HG03175 (cell line): ENCODE results near the gene SYMPK.
"Not testable (repeated sequence)": the region's sequence is repeated elsewhere in the genome, so short reads cannot be mapped to it uniquely, and the experiment has no call there.

Experiments used
- ATAC-seq: cut with Tn5 transposase; IDR thresholded peaks from one replicate; pipeline ENCODE4 v1.9.1; 2021; ENCODE audit warnings: mild to moderate bottlenecking, moderate library complexity; ENCODE audit not compliant: unreplicated experiment

SYMPK gene

DNA sequence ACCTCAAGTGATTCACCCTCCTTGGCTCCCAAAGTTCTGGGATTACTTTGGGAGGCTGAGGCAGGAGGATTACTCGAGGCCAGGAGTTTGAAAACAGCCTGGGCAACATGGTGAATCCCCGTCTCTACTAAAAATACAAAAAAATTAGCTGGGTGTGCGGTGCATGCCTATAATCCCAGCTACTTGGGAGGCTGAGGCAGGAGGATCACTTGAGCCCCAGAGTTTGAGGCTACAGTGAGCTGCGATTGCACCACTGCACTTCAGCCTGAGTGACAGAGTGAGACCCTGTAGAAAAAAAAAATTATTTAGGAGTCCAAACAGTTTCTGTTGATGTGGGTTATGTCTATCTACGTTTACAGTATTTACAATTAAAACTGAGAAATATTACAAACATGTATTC is 7.9 kb upstream of the SYMPK start:
- no peak for ATAC-seq

- not testable (repeated sequence) for ATAC-seq
These were observed 4.3 kb upstream of the SYMPK start for GRCh38 chr19:45867241-45867640.

GRCh38 chr19:45866400-45867176 is 3.6 kb upstream of the SYMPK start:
- ATAC-seq, result no peak

GRCh38 chr19:45865269-45865948 is 2.5 kb upstream of the SYMPK start:
- ATAC-seq, result no peak

GRCh38 chr19:45864629-45865082 is 1.7 kb upstream of the SYMPK start:
- ATAC-seq, result no peak

DNA sequence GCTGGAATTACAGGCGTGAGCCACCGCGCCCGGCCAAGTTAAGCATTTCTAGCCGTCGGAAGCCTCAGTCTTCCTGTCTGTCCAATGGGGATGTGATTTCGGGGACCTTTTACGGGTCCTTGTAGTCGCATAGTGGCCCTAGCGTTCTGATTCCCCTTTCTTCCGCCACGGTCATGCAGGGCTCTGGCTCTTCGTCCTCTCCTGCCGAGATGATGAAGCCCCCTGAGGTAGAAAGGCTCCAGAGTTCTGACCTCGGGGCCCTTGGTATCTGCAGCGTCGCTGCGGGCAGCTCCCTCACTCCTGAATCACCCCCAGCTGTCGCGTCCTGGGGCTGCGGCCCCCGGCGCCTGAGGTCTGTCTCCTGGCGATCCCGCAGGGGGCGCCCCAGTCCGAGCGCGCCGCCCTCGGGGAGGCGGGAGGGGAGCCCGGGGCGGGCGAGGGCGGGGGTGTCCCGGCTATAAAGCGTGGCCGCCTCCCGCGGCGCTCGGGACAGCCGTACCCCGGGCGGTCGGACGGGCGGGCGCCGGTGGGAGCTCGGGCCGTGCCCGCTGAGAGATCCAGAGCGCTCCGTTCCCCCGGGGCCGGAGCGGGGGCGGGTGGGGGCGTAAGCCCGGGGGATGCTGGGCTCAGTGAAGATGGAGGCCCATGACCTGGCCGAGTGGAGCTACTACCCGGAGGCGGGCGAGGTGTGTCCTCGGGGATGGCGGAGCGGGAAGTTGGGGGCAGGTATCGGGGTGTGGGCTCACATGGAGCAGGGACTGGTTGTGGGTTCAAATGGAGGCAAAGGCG is 1.1 kb upstream of the SYMPK start, which contains the start of gene FOXA3:
Gene FOXA3, plus strand, starts transcription at position 487 of the 789 bp plus-strand sequence. Its CDS starts 131 bp downstream, at position 618.
- no peak for ATAC-seq

- ATAC-seq, result no peak
These were observed 440 bp upstream of the SYMPK start for GRCh38 chr19:45863335-45863839.

DNA sequence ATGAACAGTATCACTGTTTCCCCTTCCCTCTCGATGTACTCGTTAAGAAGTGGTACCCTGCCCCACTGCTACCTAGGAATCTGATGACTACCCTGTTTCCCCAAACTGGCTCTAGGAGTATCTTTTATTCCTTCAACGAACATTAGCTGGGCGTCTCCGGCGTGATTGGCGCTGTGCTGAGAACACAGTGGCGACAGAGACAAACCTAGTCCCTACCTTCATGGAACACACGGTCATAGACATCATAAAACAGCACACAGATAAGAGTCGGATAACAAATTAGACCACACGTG is 730 bp downstream of the SYMPK start:
- no peak for ATAC-seq

DNA sequence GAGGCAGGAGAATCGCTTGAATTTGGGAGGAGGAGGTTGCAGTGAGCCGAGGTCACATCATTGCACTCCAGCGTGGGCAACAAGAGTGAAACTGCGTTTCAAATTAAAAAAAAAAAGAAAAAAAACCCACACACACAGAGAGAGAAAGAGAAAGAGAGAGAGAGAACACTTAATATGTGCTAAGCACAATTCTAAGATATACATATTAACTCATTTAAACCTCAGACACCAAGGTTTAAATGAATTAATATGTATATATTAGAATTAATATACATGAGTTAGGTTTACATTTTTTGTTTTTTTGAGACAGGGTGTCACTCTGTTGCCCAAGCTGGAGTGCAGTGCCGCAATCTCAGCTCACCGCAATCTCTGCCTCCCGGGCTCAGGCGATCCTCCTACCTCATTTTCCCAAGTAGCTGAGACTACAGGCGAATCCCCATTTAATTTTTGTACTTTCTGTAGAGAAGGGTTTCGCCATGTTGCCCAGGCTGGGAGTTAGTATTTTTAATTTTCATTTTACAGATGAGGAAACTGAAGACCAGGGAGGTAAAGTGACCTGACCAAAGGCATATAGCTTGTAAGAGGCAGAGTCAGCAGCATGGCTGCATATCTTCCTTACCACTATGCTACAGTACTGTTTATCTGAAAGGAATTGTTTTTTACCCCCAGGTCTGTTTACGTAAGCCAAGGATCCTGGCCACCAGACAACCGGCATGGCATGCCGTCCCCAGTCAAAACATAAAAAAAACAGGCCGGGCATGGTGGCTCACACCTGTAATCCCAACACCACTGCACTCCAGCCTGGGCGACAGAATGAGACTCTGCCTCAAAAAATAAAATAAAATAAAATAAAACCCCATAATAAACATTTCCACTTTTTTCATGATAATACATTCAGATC is 2.3 kb downstream of the SYMPK start:
- ATAC-seq, result no peak

- no peak for ATAC-seq
These were observed 8.7 kb downstream of the SYMPK start for GRCh38 chr19:45854167-45854778.

GRCh38 chr19:45852983-45853382 is 10.0 kb downstream of the SYMPK start:
- ATAC-seq, result no peak

DNA sequence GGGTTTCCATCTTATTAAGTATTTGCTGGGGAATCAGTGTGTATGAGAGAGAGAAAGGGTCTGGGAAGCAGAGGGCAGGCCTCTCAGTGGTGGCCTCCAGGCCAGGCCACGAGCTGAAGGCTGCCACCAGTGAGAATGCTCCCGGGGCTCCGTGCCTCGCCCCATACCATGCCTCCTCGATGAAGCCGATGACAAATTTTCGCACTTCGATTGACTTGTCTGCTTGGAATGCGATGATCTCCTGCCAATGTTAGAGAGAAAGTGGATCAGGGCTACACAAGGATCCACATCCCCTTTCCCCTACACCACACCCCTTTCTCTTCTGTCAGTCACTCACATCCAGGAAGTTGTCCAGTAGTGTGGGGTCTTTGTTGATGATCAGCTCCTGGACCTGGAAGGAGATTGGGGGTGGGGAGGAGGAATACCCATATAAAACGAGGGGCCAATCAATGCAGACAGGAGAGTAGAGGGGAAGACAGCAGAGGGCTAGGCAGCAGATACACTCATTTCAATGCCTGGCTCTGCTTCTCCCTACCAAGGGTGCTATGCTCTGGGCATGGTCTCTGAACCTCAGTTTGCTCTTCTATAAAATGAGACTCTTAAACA is 10.7 kb downstream of the SYMPK start:
- no peak for ATAC-seq

- no peak for ATAC-seq
These were observed 14.0 kb downstream of the SYMPK start for GRCh38 chr19:45848922-45849321.

- ATAC-seq, result no peak
These were observed 15.3 kb downstream of the SYMPK start for GRCh38 chr19:45847663-45848062.

DNA sequence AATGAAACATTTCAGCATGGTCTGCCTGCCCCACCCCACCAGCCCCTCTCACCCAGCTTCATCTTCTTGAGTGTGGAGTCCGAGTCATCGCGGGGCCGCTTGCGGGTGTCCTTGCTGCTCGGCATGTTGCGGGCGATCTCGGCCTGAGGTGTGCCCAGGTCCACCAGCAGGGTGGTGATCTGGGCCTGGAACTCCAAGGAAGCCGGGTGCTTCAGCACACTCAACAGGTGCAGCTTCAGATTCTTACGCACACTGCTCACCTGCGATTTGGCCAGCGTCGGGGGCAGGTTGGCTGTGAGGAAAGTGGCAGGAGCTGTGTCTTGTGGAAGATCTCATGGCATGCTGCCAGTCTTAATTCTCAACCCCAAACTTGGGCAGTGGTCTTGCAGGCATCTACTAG is 20.7 kb downstream of the SYMPK start:
- no peak for ATAC-seq

GRCh38 chr19:45834970-45835369 is 28.0 kb downstream of the SYMPK start:
- ATAC-seq, result no peak

DNA sequence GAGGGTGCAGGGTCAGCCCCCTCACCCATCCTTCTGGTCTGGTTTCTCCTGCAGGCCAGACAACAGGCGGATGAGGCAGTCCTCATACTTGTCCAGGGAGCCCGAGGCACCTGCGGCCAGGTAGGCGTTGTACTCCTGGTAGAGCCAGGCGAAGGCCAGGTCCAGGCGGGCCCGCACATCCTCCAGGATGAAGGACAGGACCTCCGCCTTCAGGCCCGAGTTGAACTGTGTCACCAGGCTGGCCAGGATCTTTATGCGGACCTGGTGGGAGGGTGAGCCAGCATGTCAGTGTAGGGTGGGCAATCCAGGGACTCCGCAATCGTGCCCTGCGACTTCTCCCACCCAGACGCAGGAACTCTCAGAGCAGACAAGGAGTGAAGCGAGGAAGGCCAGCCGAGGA is 34.0 kb downstream of the SYMPK start:
- ATAC-seq, result no peak

GRCh38 chr19:45828523-45828922 is 34.4 kb downstream of the SYMPK start:
- no peak for ATAC-seq

GRCh38 chr19:45827459-45828093 is 35.4 kb downstream of the SYMPK start:
- ATAC-seq, result no peak
